ENCODE data around the gene RASL10B. TPM values are rescaled to one million over a fixed set of nuclear protein-coding genes. Genes with fewer than 3 reads are reported as not detected.

The RASL10B gene
- total and polyA plus RNA-seq, 11 donors: 7.6 to 78.7 (median 12.2) TPM

- ATAC-seq: peak in 3 of 4 donors; percentile 44 to 65 (median 52)
- no peaks in the 10 kb centered on the region for H3K9me3 ChIP-seq
- DNase-seq: no peak
- H3K27ac ChIP-seq: no peak overlapping the region
- H3K4me1 ChIP-seq: peaks cover 0 to 12% (median 6%) of the 10 kb centered on the region in 12 donors
- peaks cover 0 to 38% (median 12%) of the 10 kb centered on the region in 9 donors for H3K27me3 ChIP-seq
- WGBS, 4 donors: 13 to 23% (median 17%) methylated on average over 48 to 73 of the region's 73 CpGs
- no peaks in the 10 kb centered on the region for H3K36me3 ChIP-seq
- intact Hi-C loops (cut with DNase I): loop anchor here in 5 of 10 donors (5.0 to 10.0 kb wide), 5 partner anchors 76 to 576 kb away; no protein-coding TSS in a partner anchor
- TF ChIP-seq POLR2A (IDR thresholded peaks at IDR 0.05): no peak
- TF ChIP-seq, protein P1, sequence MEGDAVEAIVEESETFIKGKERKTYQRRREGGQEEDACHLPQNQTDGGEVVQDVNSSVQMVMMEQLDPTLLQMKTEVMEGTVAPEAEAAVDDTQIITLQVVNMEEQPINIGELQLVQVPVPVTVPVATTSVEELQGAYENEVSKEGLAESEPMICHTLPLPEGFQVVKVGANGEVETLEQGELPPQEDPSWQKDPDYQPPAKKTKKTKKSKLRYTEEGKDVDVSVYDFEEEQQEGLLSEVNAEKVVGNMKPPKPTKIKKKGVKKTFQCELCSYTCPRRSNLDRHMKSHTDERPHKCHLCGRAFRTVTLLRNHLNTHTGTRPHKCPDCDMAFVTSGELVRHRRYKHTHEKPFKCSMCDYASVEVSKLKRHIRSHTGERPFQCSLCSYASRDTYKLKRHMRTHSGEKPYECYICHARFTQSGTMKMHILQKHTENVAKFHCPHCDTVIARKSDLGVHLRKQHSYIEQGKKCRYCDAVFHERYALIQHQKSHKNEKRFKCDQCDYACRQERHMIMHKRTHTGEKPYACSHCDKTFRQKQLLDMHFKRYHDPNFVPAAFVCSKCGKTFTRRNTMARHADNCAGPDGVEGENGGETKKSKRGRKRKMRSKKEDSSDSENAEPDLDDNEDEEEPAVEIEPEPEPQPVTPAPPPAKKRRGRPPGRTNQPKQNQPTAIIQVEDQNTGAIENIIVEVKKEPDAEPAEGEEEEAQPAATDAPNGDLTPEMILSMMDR (IDR thresholded peaks at IDR 0.05): peak in 2 of 12 donors; percentile 3 to 7
- H3K4me3 ChIP-seq: peak overlapping the region in 9 of 12 donors; percentile 11 to 35 (median 28)
These were observed 9.8 kb downstream of the RASL10B start for GRCh38 chr17:35740997-35741931.

- DNase-seq (no peak), ATAC-seq (no peak)
- Histone ChIP-seq H3K4me3 (no peak overlapping the region), H3K27me3 (peaks cover 0 to 38% (median 12%) of the 10 kb centered on the region in 9 donors), H3K9me3 (no peaks in the 10 kb centered on the region), H3K27ac (no peak overlapping the region), H3K36me3 (no peaks in the 10 kb centered on the region), H3K4me1 (peaks cover 0 to 12% (median 6%) of the 10 kb centered on the region in 12 donors)
- WGBS, 4 donors: 70 to 84% (median 76%) methylated on average over 7 of the region's 7 CpGs
- TF ChIP-seq, protein P1 (IDR thresholded peaks at IDR 0.05): no peak
- intact Hi-C loops (cut with DNase I): loop anchor here in 5 of 10 donors (5.0 to 10.0 kb wide), 5 partner anchors 78 to 578 kb away; no protein-coding TSS in a partner anchor
These were observed 11.1 kb downstream of the RASL10B start for GRCh38 chr17:35742496-35742895.

GRCh38 chr17:35742896-35743477 is 11.5 kb downstream of the RASL10B start:
- Histone ChIP-seq H3K4me3 (no peak overlapping the region), H3K36me3 (no peaks in the 10 kb centered on the region), H3K27ac (no peak overlapping the region), H3K9me3 (no peaks in the 10 kb centered on the region), H3K4me1 (peaks cover 0 to 12% (median 6%) of the 10 kb centered on the region in 12 donors), H3K27me3 (peaks cover 0 to 42% (median 14%) of the 10 kb centered on the region in 9 donors)
- DNase-seq (no peak), ATAC-seq (no peak)
- intact Hi-C loops (cut with DNase I): loop anchor here in 5 of 10 donors (5.0 to 10.0 kb wide), 5 partner anchors 78 to 578 kb away; no protein-coding TSS in a partner anchor
- TF ChIP-seq POLR2A (IDR thresholded peaks at IDR 0.05): no peak
- TF ChIP-seq, protein P1 (IDR thresholded peaks at IDR 0.05): no peak
- WGBS, 4 donors: 66 to 79% (median 73%) methylated on average over 6 to 7 of the region's 7 CpGs
